HEK293 (cell line): ENCODE data around the gene TCERG1L.

ENCODE experiments used
- CTCF ChIA-PET: fragments of 350-600 bp; formaldehyde crosslinking; extraction: SDS; loops from one replicate; lab custom pipeline; 2021; ENCODE audit warnings: antibody characterized with exemption; lab: Yijun Ruan, JAX
- POLR2A ChIA-PET: fragments of 300-600 bp; formaldehyde crosslinking; extraction: SDS; loops from one replicate; lab custom pipeline; 2020; ENCODE audit warnings: antibody characterized with exemption, inconsistent platforms; lab: Yijun Ruan, JAX
- H3K27ac ChIP-seq: fragments of 200-500 bp; sonication (Bioruptor generic); 2 replicates; pipeline ENCODE4 v1.5.1; 2014; ENCODE audit warnings: low read depth, low read length, control low read depth, inconsistent platforms; ENCODE audit errors: extremely low read depth
- H3K36me3 ChIP-seq, 2 experiments: fragments of 200-500 bp in 1 of 2; sonication (Bioruptor generic) in 1 of 2; 1 replicate in 1 of 2; 2 replicates in 1 of 2; pipeline ENCODE4 v1.5.1; 2014 to 2017; ENCODE audit warnings: inconsistent platforms in 2 of 2, low read length in 2 of 2; ENCODE audit not compliant: control insufficient read depth in 2 of 2, insufficient read depth in 1 of 2
- H3K4me1 ChIP-seq: fragments of 200-500 bp; sonication (Bioruptor generic); 2 replicates; pipeline ENCODE4 v1.5.1; 2014; ENCODE audit warnings: mild to moderate bottlenecking, low read length, inconsistent platforms; ENCODE audit not compliant: control insufficient read depth, insufficient read depth
- H3K4me3 ChIP-seq: 2 replicates; pipeline ENCODE4 v1.5.1; 2011; ENCODE audit warnings: low read depth, mild to moderate bottlenecking, control low read depth, low read length, moderate library complexity
- H3K9me3 ChIP-seq: fragments of 200-500 bp; sonication (Bioruptor generic); 2 replicates; pipeline ENCODE4 v1.5.1; 2014; ENCODE audit warnings: low read depth, low read length, inconsistent platforms; ENCODE audit not compliant: control insufficient read depth, insufficient read depth
- EGR2 ChIP-seq: fragments of 450-650 bp; formaldehyde crosslinking; IDR thresholded peaks from 2 replicates; pipeline ENCODE4 v1.5.1; 2016; ENCODE audit warnings: low read depth, missing biosample characterization, missing genetic modification characterization
- GFI1B ChIP-seq: fragments of 450-650 bp; formaldehyde crosslinking; IDR thresholded peaks from 2 replicates; pipeline ENCODE4 v1.5.1; 2016; ENCODE audit warnings: missing biosample characterization, missing genetic modification characterization
- OVOL3 ChIP-seq: fragments of 450-650 bp; formaldehyde crosslinking; IDR thresholded peaks from 2 replicates; pipeline ENCODE4 v1.5.1; 2016; ENCODE audit warnings: missing biosample characterization, missing genetic modification characterization
- YY1 ChIP-seq: fragments of 450-650 bp; formaldehyde crosslinking; IDR thresholded peaks from 2 replicates; pipeline ENCODE4 v1.5.1; 2018; ENCODE audit warnings: missing biosample characterization, missing genetic modification characterization
- ZFP69B ChIP-seq: fragments of 450-650 bp; formaldehyde crosslinking; IDR thresholded peaks from 2 replicates; pipeline ENCODE4 v1.5.1; 2016; ENCODE audit warnings: missing biosample characterization, missing genetic modification characterization
- ZNF184 ChIP-seq: fragments of 450-650 bp; IDR thresholded peaks from 2 replicates; pipeline ENCODE4 v1.5.1; 2018; ENCODE audit warnings: missing biosample characterization, mild to moderate bottlenecking, missing genetic modification characterization
- ZNF24 ChIP-seq: fragments of 450-650 bp; formaldehyde crosslinking; IDR thresholded peaks from 2 replicates; pipeline ENCODE4 v1.5.1; 2016; ENCODE audit warnings: missing biosample characterization, missing genetic modification characterization
- ZNF266 ChIP-seq: fragments of 450-650 bp; formaldehyde crosslinking; IDR thresholded peaks from 2 replicates; pipeline ENCODE4 v1.5.1; 2016; ENCODE audit warnings: missing biosample characterization, missing genetic modification characterization, low read depth
- ZNF292 ChIP-seq: fragments of 450-650 bp; formaldehyde crosslinking; IDR thresholded peaks from 2 replicates; pipeline ENCODE4 v1.5.1; 2016; ENCODE audit warnings: low read depth, missing biosample characterization, missing genetic modification characterization, borderline replicate concordance
- ZNF302 ChIP-seq: fragments of 450-650 bp; formaldehyde crosslinking; IDR thresholded peaks from 2 replicates; pipeline ENCODE4 v1.5.1; 2016; ENCODE audit warnings: missing biosample characterization, missing genetic modification characterization, low read depth
- ZNF324 ChIP-seq: fragments of 450-650 bp; formaldehyde crosslinking; IDR thresholded peaks from 2 replicates; pipeline ENCODE4 v1.5.1; 2016; ENCODE audit warnings: missing biosample characterization, missing genetic modification characterization
- ZNF394 ChIP-seq: fragments of 450-650 bp; formaldehyde crosslinking; IDR thresholded peaks from 2 replicates; pipeline ENCODE4 v1.5.1; 2016; ENCODE audit warnings: missing biosample characterization, missing genetic modification characterization, mild to moderate bottlenecking, moderate library complexity, borderline replicate concordance
- ZNF571 ChIP-seq: fragments of 450-650 bp; formaldehyde crosslinking; IDR thresholded peaks from 2 replicates; pipeline ENCODE4 v1.5.0; 2017; ENCODE audit warnings: missing biosample characterization, missing genetic modification characterization
- ZNF596 ChIP-seq: fragments of 450-650 bp; IDR thresholded peaks from 2 replicates; pipeline ENCODE4 v1.5.0; 2018; ENCODE audit warnings: missing biosample characterization, mild to moderate bottlenecking, missing genetic modification characterization, moderate library complexity
- ZNF600 ChIP-seq: fragments of 450-650 bp; formaldehyde crosslinking; IDR thresholded peaks from 2 replicates; pipeline ENCODE4 v1.5.1; 2016; ENCODE audit warnings: missing biosample characterization, missing genetic modification characterization
- ZNF610 ChIP-seq: fragments of 450-650 bp; formaldehyde crosslinking; IDR thresholded peaks from 2 replicates; pipeline ENCODE4 v1.5.1; 2016; ENCODE audit warnings: missing biosample characterization, missing genetic modification characterization, borderline replicate concordance
- ZNF621 ChIP-seq: fragments of 450-650 bp; formaldehyde crosslinking; IDR thresholded peaks from 2 replicates; pipeline ENCODE4 v1.5.1; 2017; ENCODE audit warnings: missing biosample characterization, missing genetic modification characterization
- ZNF624 ChIP-seq: fragments of 450-650 bp; formaldehyde crosslinking; IDR thresholded peaks from 2 replicates; pipeline ENCODE4 v1.5.1; 2017; ENCODE audit warnings: missing biosample characterization, missing genetic modification characterization
- ZNF658 ChIP-seq: fragments of 450-650 bp; formaldehyde crosslinking; IDR thresholded peaks from 2 replicates; pipeline ENCODE4; 2016; ENCODE audit warnings: missing biosample characterization, missing genetic modification characterization
- ZNF660 ChIP-seq: fragments of 450-650 bp; IDR thresholded peaks from 2 replicates; pipeline ENCODE4 v1.5.1; 2018; ENCODE audit warnings: missing biosample characterization, mild to moderate bottlenecking, missing genetic modification characterization
- TF ChIP-seq, protein P1 (sequence below): fragments of 450-650 bp; formaldehyde crosslinking; IDR thresholded peaks from 2 replicates; pipeline ENCODE4 v1.5.1; 2016; ENCODE audit warnings: missing biosample characterization, missing genetic modification characterization
- TF ChIP-seq, protein P2 (sequence below): fragments of 450-650 bp; formaldehyde crosslinking; IDR thresholded peaks from 2 replicates; pipeline ENCODE4 v1.5.1; 2016; ENCODE audit warnings: missing biosample characterization, missing genetic modification characterization
- TF ChIP-seq, protein P3 (sequence below): fragments of 450-650 bp; formaldehyde crosslinking; IDR thresholded peaks from 2 replicates; pipeline ENCODE4 v1.5.1; 2016; ENCODE audit warnings: missing biosample characterization, missing genetic modification characterization
- TF ChIP-seq, protein P4 (sequence below): IDR thresholded peaks from 2 replicates; pipeline ENCODE4 v1.6.1; 2011; ENCODE audit warnings: mild to moderate bottlenecking, low read depth, low read length, borderline replicate concordance
- TF ChIP-seq, protein P5 (sequence below): fragments of 450-650 bp; formaldehyde crosslinking; IDR thresholded peaks from 2 replicates; pipeline ENCODE4 v1.5.1; 2017; ENCODE audit warnings: missing biosample characterization, missing genetic modification characterization

TCERG1L gene

DNA sequence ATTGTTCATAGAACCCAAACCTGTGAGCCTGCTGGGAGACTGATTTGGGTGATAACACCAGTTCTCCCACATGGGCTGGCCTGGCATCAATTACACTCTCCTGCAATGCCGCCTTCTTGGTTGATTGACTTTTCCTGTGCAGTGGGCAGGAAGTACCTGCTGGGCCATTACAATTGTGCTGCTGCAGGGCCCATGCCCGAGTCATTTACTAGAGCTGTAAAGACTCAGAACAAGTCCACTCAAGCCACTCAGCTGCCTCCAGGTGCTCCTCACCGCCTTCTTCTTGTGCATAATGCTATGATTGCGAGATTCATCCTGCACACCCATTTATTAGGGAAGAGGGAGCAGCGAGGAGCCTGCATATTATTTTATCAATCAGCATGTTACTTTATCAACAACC, 264.0 kb downstream of the TCERG1L start:
- H3K9me3 ChIP-seq = no peaks in the 10 kb centered on the region
- H3K27ac ChIP-seq = no peak overlapping the region
- no peaks in the 10 kb centered on the region for H3K36me3 ChIP-seq
- ChIA-PET CTCF (interaction anchor here (0.7 kb wide), 1 partner anchor 233 kb away, joined by 4 read pairs; no protein-coding TSS in a partner anchor), POLR2A (no interaction called here)
- no peaks in the 10 kb centered on the region for H3K4me1 ChIP-seq
- TF ChIP-seq, protein P1, sequence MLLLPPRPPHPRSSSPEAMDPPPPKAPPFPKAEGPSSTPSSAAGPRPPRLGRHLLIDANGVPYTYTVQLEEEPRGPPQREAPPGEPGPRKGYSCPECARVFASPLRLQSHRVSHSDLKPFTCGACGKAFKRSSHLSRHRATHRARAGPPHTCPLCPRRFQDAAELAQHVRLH (tag by site-specific recombination) = no peak
- TF ChIP-seq ZNF571 (no peak), ZNF24 (no peak), EGR2 (tag by site-specific recombination) (no peak), ZNF302 (tag by site-specific recombination) (no peak), GFI1B (tag by site-specific recombination) (no peak), YY1 (tag by site-specific recombination) (no peak), ZNF624 (tag by site-specific recombination) (no peak), ZNF610 (no peak), ZNF660 (tag by site-specific recombination) (no peak), ZNF596 (tag by site-specific recombination) (no peak), ZNF266 (no peak), ZFP69B (tag by site-specific recombination) (no peak), ZNF621 (tag by site-specific recombination) (no peak), ZNF600 (no peak), ZNF324 (tag by site-specific recombination) (no peak)
- TF ChIP-seq, protein P2, sequence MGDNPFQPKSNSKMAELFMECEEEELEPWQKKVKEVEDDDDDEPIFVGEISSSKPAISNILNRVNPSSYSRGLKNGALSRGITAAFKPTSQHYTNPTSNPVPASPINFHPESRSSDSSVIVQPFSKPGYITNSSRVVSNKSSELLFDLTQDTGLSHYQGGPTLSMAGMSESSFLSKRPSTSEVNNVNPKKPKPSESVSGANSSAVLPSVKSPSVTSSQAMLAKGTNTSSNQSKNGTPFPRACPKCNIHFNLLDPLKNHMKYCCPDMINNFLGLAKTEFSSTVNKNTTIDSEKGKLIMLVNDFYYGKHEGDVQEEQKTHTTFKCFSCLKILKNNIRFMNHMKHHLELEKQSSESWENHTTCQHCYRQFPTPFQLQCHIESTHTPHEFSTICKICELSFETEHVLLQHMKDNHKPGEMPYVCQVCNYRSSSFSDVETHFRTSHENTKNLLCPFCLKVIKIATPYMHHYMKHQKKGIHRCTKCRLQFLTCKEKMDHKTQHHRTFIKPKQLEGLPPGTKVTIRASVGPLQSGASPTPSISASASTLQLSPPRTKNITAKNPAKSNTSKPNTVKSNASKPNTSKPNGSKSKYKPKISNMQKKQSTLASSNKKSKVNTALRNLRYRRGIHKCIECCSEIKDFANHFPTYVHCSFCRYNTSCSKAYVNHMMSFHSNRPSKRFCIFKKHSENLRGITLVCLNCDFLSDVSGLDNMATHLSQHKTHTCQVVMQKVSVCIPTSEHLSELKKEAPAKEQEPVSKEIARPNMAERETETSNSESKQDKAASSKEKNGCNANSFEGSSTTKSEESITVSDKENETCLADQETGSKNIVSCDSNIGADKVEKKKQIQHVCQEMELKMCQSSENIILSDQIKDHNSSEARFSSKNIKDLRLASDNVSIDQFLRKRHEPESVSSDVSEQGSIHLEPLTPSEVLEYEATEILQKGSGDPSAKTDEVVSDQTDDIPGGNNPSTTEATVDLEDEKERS (tag by site-specific recombination) = no peak
- TF ChIP-seq, protein P3, sequence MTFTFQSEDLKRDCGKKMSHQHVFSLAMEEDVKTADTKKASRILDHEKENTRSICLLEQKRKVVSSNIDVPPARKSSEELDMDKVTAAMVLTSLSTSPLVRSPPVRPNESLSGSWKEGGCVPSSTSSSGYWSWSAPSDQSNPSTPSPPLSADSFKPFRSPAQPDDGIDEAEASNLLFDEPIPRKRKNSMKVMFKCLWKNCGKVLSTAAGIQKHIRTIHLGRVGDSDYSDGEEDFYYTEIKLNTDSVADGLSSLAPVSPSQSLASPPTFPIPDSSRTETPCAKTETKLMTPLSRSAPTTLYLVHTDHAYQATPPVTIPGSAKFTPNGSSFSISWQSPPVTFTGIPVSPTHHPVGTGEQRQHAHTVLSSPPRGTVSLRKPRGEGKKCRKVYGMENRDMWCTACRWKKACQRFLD (tag by site-specific recombination) = no peak
- TF ChIP-seq, protein P4, sequence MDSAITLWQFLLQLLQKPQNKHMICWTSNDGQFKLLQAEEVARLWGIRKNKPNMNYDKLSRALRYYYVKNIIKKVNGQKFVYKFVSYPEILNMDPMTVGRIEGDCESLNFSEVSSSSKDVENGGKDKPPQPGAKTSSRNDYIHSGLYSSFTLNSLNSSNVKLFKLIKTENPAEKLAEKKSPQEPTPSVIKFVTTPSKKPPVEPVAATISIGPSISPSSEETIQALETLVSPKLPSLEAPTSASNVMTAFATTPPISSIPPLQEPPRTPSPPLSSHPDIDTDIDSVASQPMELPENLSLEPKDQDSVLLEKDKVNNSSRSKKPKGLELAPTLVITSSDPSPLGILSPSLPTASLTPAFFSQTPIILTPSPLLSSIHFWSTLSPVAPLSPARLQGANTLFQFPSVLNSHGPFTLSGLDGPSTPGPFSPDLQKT = no peak
- H3K4me3 ChIP-seq = no peak overlapping the region

DNA sequence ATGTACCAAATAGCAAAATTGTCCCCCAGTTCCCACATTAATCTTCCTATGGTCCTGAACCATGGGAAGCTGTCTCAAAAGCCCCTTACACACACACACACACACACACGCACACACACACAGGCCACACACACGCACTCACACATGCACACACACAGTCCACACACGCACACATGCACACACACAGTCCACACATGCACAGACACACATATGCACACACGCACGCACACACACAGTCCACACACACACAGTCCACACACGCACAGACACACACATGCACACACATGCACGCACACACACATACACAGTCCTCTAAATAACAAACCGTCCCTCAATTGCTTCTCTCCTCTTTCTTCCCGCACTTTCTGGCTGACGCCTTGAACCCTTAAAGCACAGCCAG, 265.3 kb downstream of the TCERG1L start:
- ChIA-PET POLR2A (no interaction called here), CTCF (no interaction called here)
- H3K9me3 ChIP-seq = no peaks in the 10 kb centered on the region
- H3K4me3 ChIP-seq = no peak overlapping the region
- TF ChIP-seq ZNF184 (tag by site-specific recombination) (no peak), ZNF292 (tag by site-specific recombination) (no peak), ZNF394 (tag by site-specific recombination) (no peak), ZNF571 (no peak), OVOL3 (no peak), ZNF658 (tag by site-specific recombination) (no peak)
- TF ChIP-seq, protein P5, sequence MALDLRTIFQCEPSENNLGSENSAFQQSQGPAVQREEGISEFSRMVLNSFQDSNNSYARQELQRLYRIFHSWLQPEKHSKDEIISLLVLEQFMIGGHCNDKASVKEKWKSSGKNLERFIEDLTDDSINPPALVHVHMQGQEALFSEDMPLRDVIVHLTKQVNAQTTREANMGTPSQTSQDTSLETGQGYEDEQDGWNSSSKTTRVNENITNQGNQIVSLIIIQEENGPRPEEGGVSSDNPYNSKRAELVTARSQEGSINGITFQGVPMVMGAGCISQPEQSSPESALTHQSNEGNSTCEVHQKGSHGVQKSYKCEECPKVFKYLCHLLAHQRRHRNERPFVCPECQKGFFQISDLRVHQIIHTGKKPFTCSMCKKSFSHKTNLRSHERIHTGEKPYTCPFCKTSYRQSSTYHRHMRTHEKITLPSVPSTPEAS (tag by site-specific recombination) = peak; percentile 93
- H3K27ac ChIP-seq = no peak overlapping the region
- H3K4me1 ChIP-seq = no peaks in the 10 kb centered on the region
- H3K36me3 ChIP-seq = no peaks in the 10 kb centered on the region
